ENCODE data around the gene PLCH1.

PLCH1 gene

GRCh38 chr3:155368786-155369185 lies 376.1 kb downstream of the PLCH1 start:
- DNase-seq, result no peak

- no peak for DNase-seq
Observed at GRCh38 chr3:155367506-155367905, 377.4 kb downstream of the PLCH1 start.

- no peak for DNase-seq
Observed at GRCh38 chr3:155365178-155365783, 379.6 kb downstream of the PLCH1 start.

GRCh38 chr3:155364492-155364891 lies 380.4 kb downstream of the PLCH1 start:
- DNase-seq, result no peak

GRCh38 chr3:155363690-155364070 lies 381.2 kb downstream of the PLCH1 start:
- no peak for DNase-seq

- no peak for DNase-seq
Observed at GRCh38 chr3:155362808-155363689, 381.8 kb downstream of the PLCH1 start.

- no peak for DNase-seq
Observed at GRCh38 chr3:155360281-155360680, 384.6 kb downstream of the PLCH1 start.

GRCh38 chr3:155356594-155357370 lies 388.1 kb downstream of the PLCH1 start:
- DNase-seq, result no peak

- DNase-seq, result no peak
Observed at GRCh38 chr3:155354658-155355057, 390.2 kb downstream of the PLCH1 start.

GRCh38 chr3:155352900-155353490 lies 391.9 kb downstream of the PLCH1 start:
- DNase-seq, result no peak

- DNase-seq, result no peak
Observed at GRCh38 chr3:155350571-155350970, 394.3 kb downstream of the PLCH1 start.

- no peak for DNase-seq
Observed at GRCh38 chr3:155347901-155348300, 397.0 kb downstream of the PLCH1 start.

- DNase-seq, result no peak
Observed at GRCh38 chr3:155342344-155342743, 402.5 kb downstream of the PLCH1 start.

- no peak for DNase-seq
Observed at GRCh38 chr3:155339052-155339451, 405.8 kb downstream of the PLCH1 start.

- no peak for DNase-seq
Observed at GRCh38 chr3:155335724-155336354, 409.0 kb downstream of the PLCH1 start.

- no peak for DNase-seq
Observed at GRCh38 chr3:155334914-155335723, 409.8 kb downstream of the PLCH1 start.

GRCh38 chr3:155334215-155334913 lies 410.5 kb downstream of the PLCH1 start:
- DNase-seq, result no peak

- no peak for DNase-seq
Observed at GRCh38 chr3:155332716-155333115, 412.2 kb downstream of the PLCH1 start.

GRCh38 chr3:155331078-155331477 lies 413.8 kb downstream of the PLCH1 start:
- DNase-seq, result no peak

- no peak for DNase-seq
Observed at GRCh38 chr3:155330370-155330769, 414.5 kb downstream of the PLCH1 start.

- DNase-seq, result no peak
Observed at GRCh38 chr3:155329513-155330048, 415.3 kb downstream of the PLCH1 start.
